ENCODE measurements around the gene CYP2B6.

GRCh38 chr19:41064974-41065569, 74.0 kb downstream of the CYP2B6 start:
- TF ChIP-seq, protein P1, sequence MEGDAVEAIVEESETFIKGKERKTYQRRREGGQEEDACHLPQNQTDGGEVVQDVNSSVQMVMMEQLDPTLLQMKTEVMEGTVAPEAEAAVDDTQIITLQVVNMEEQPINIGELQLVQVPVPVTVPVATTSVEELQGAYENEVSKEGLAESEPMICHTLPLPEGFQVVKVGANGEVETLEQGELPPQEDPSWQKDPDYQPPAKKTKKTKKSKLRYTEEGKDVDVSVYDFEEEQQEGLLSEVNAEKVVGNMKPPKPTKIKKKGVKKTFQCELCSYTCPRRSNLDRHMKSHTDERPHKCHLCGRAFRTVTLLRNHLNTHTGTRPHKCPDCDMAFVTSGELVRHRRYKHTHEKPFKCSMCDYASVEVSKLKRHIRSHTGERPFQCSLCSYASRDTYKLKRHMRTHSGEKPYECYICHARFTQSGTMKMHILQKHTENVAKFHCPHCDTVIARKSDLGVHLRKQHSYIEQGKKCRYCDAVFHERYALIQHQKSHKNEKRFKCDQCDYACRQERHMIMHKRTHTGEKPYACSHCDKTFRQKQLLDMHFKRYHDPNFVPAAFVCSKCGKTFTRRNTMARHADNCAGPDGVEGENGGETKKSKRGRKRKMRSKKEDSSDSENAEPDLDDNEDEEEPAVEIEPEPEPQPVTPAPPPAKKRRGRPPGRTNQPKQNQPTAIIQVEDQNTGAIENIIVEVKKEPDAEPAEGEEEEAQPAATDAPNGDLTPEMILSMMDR (IDR thresholded peaks at IDR 0.05; ENCODE audit: extremely low read depth in 1 of 2, insufficient read depth in 1 of 2, low read depth in 1 of 2, low read length in 2 of 2): no peak
- no peak for TF ChIP-seq POLR2A (IDR thresholded peaks at IDR 0.05; ENCODE audit: low read depth, low read length)
- TF ChIP-seq EZH2 (IDR thresholded peaks at IDR 0.05; ENCODE audit: borderline replicate concordance, low read depth, low read length, severe bottlenecking): no peak
- TF ChIP-seq GATA2 (IDR thresholded peaks at IDR 0.05; ENCODE audit: insufficient read depth, insufficient read length, low read depth, low read length): no peak

Measured in endothelial cell of umbilical vein (primary cell).